ENCODE results near the gene ADAMTS16.

ADAMTS16 gene

GRCh38 chr5:5317976-5318375, 177.8 kb downstream of the ADAMTS16 start:
- DNase-seq: no peak

- DNase-seq: no peak
These were observed 178.5 kb downstream of the ADAMTS16 start for GRCh38 chr5:5318426-5319190.

GRCh38 chr5:5320062-5320805, 180.1 kb downstream of the ADAMTS16 start:
- no peak for DNase-seq

- DNase-seq: no peak
These were observed 181.0 kb downstream of the ADAMTS16 start for GRCh38 chr5:5321137-5321536.

GRCh38 chr5:5323551-5323950, 183.4 kb downstream of the ADAMTS16 start:
- no peak for DNase-seq

GRCh38 chr5:5326115-5326758, 186.1 kb downstream of the ADAMTS16 start:
- DNase-seq: no peak

- no peak for DNase-seq
These were observed 187.0 kb downstream of the ADAMTS16 start for GRCh38 chr5:5327126-5327525.

- DNase-seq: no peak
These were observed 190.8 kb downstream of the ADAMTS16 start for GRCh38 chr5:5330728-5331452.

- DNase-seq: no peak
These were observed 191.7 kb downstream of the ADAMTS16 start for GRCh38 chr5:5331848-5332247.

GRCh38 chr5:5332287-5332686, 192.2 kb downstream of the ADAMTS16 start:
- DNase-seq: no peak

- no peak for DNase-seq
These were observed 195.0 kb downstream of the ADAMTS16 start for GRCh38 chr5:5335107-5335506.

GRCh38 chr5:5335700-5336264, 195.7 kb downstream of the ADAMTS16 start:
- DNase-seq: no peak

GRCh38 chr5:5339257-5339656, 199.1 kb downstream of the ADAMTS16 start:
- no peak for DNase-seq

GRCh38 chr5:5340206-5340729, 200.1 kb downstream of the ADAMTS16 start:
- DNase-seq: no peak

GRCh38 chr5:5341531-5342292, 201.6 kb downstream of the ADAMTS16 start:
- DNase-seq: no peak

- DNase-seq: no peak
These were observed 202.7 kb downstream of the ADAMTS16 start for GRCh38 chr5:5342784-5343183.

- DNase-seq: no peak
These were observed 203.4 kb downstream of the ADAMTS16 start for GRCh38 chr5:5343568-5343967.

GRCh38 chr5:5344051-5344571, 204.0 kb downstream of the ADAMTS16 start:
- DNase-seq: no peak

GRCh38 chr5:5344606-5345005, 204.5 kb downstream of the ADAMTS16 start:
- DNase-seq: no peak

GRCh38 chr5:5347442-5347841, 207.3 kb downstream of the ADAMTS16 start:
- no peak for DNase-seq

- no peak for DNase-seq
These were observed 208.0 kb downstream of the ADAMTS16 start for GRCh38 chr5:5348135-5348534.

- DNase-seq: no peak
These were observed 208.4 kb downstream of the ADAMTS16 start for GRCh38 chr5:5348576-5348975.
